ENCODE data around the gene MNAT1. TPM values are rescaled to one million over a fixed set of nuclear protein-coding genes. Genes with fewer than 3 reads are reported as not detected.

The MNAT1 gene
- total and polyA plus RNA-seq, 9 of the 15 experiments (the other 6 are each of a cell fraction or from before 2014, with no cell fraction given), result 37.8 to 83.3 (median 60.4) TPM

- H3K27me3 ChIP-seq (ENCODE audit: control insufficient read depth in 2 of 2, insufficient read depth in 2 of 2, low read length in 2 of 2), result no peaks in the 10 kb centered on the region
- no peaks in the 10 kb centered on the region for H3K36me3 ChIP-seq (ENCODE audit: control insufficient read depth, insufficient read depth, low read length)
- H3K4me2 ChIP-seq (ENCODE audit: insufficient read depth, low read length), result no peak overlapping the region
- H3K4me1 ChIP-seq (replicated peaks in 1 of 2; ENCODE audit: control insufficient read depth in 2 of 2, insufficient read depth in 2 of 2, low read length in 2 of 2), result no peaks in the 10 kb centered on the region
- no peak for FAIRE-seq
- ATAC-seq, result no peak
- H3K9ac ChIP-seq (ENCODE audit: insufficient read depth in 1 of 2, low read depth in 2 of 2, low read length in 2 of 2), result no peak overlapping the region
- no peaks in the 10 kb centered on the region for H3K79me2 ChIP-seq (ENCODE audit: control insufficient read depth, insufficient read depth, low read length)
- no peak overlapping the region for H3K27ac ChIP-seq (ENCODE audit: extremely low read depth, low read depth, low read length)
- H3K9me1 ChIP-seq (ENCODE audit: control insufficient read depth, insufficient read depth, low read length), result no peaks in the 10 kb centered on the region
- CTCF ChIA-PET (ENCODE audit: low intra/inter-chr PET ratio), result no interaction called here
- WGBS (ENCODE audit: insufficient coverage, low coverage, missing lambda C conversion rate), result 81% methylated on average over 4 of the region's 4 CpGs
- no peak for DNase-seq (ENCODE audit: extremely low read depth in 1 of 4, low spot score in 3 of 4)
- POLR2A ChIA-PET, result no interaction called here
- H2AFZ ChIP-seq (ENCODE audit: low read depth, low read length), result no peak overlapping the region
- TF ChIP-seq EP300 (IDR thresholded peaks at IDR 0.05; ENCODE audit: low read length) (no peak), SPI1 (IDR thresholded peaks at IDR 0.05; ENCODE audit: borderline replicate concordance, low read depth, low read length) (no peak), TOE1 (IDR thresholded peaks at IDR 0.05; ENCODE audit: borderline replicate concordance) (no peak), TOE1 (CRISPR knock-in tag; IDR thresholded peaks at IDR 0.05; ENCODE audit: borderline replicate concordance, low read depth) (no peak), SRSF3 (IDR thresholded peaks at IDR 0.05; ENCODE audit: insufficient read depth, low read length) (no peak), SUPT5H (IDR thresholded peaks at IDR 0.05) (no peak), TAF7 (tag; IDR thresholded peaks at IDR 0.05) (no peak), FOXA1 (IDR thresholded peaks at IDR 0.05; ENCODE audit: borderline replicate concordance) (no peak), CTBP1 (IDR thresholded peaks at IDR 0.05; ENCODE audit: borderline replicate concordance) (no peak), ZNF121 (CRISPR knock-in tag; conservative IDR thresholded peaks at IDR 0.05) (no peak), NR2C1 (IDR thresholded peaks at IDR 0.05) (no peak), NR2C1 (tag; IDR thresholded peaks at IDR 0.05) (no peak), HSF4 (CRISPR knock-in tag; IDR thresholded peaks at IDR 0.05; ENCODE audit: borderline replicate concordance) (no peak), ZNF695 (CRISPR knock-in tag; IDR thresholded peaks at IDR 0.05) (no peak), SP2 (IDR thresholded peaks at IDR 0.05; ENCODE audit: extremely low read depth, low read depth, low read length, poor library complexity, severe bottlenecking) (no peak)
- in situ Hi-C loops (cut with MboI) (no loop called here), intact Hi-C loops (cut with micrococcal nuclease) (no loop called here)
- no peak overlapping the region for H3K4me3 ChIP-seq
- H4K20me1 ChIP-seq (replicated peaks; ENCODE audit: control insufficient read depth, insufficient read depth, low read length), result no peaks in the 10 kb centered on the region
- BruUV-seq (replicated peaks), result no TSS peak
- no peaks in the 10 kb centered on the region for H3K9me3 ChIP-seq (replicated peaks; ENCODE audit: control insufficient read depth, insufficient read depth, low read depth, low read length)
These were observed 131.0 kb downstream of the MNAT1 start for GRCh38 chr14:60865378-60866127.

Measured in K562 (cell line).